BJ (cell line): ENCODE measurements around the gene COX8C. TPM values are rescaled to one million over a fixed set of nuclear protein-coding genes. Genes with fewer than 3 reads are reported as not detected.

Experiments
- CTCF ChIA-PET: fragments of 350-600 bp; formaldehyde crosslinking; extraction: SDS; loops from one replicate; lab custom pipeline; 2021; ENCODE audit warnings: antibody characterized with exemption, inconsistent platforms; lab: Yijun Ruan, JAX
- POLR2A ChIA-PET: fragments of 300-600 bp; sonication (Branson Sonifier 250); formaldehyde crosslinking; extraction: SDS; loops from one replicate; lab custom pipeline; 2021; ENCODE audit warnings: antibody characterized with exemption; lab: Charles Lee
- DNase-seq: peaks from one replicate; pipeline ENCODE4 v3.0.0-alpha.2; 2011; ENCODE audit warnings: low read depth
- H3K27me3 ChIP-seq: 2 replicates; pipeline ENCODE4 v1.6.0; 2011; ENCODE audit warnings: low read length; ENCODE audit not compliant: control insufficient read depth, insufficient read depth
- H3K36me3 ChIP-seq: 2 replicates; pipeline ENCODE4 v1.5.1; 2011; ENCODE audit warnings: low read length; ENCODE audit not compliant: control insufficient read depth, insufficient read depth
- H3K4me3 ChIP-seq: 2 replicates; pipeline ENCODE4 v1.5.1; 2011; ENCODE audit warnings: low read depth, mild to moderate bottlenecking, control low read depth, low read length
- polyA minus RNA-seq: library from RNA; depleted of rRNA, polyadenylated mRNA; stranded (reverse); fragments of >200 nt; gene quantifications from 2 replicates; pipeline ENCODE4 v1.2.3, GENCODE V29; 2011; rRNA and poly(A)+ RNA removed
- polyA plus RNA-seq: library from polyadenylated mRNA; depleted of rRNA; stranded (reverse); fragments of >200 nt; gene quantifications from 2 replicates; pipeline ENCODE4 v1.2.3, GENCODE V29; 2011; rRNA removed
- TF ChIP-seq, protein P1 (sequence below): IDR thresholded peaks from 2 replicates; pipeline ENCODE4 v1.5.1; 2011; ENCODE audit warnings: low read depth, mild to moderate bottlenecking, control low read depth, inconsistent platforms, low read length, moderate library complexity; ENCODE audit not compliant: insufficient read depth

COX8C gene, protein sequence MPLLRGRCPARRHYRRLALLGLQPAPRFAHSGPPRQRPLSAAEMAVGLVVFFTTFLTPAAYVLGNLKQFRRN
- polyA plus RNA-seq: not detected in 2 replicates
- not detected in 2 replicates for polyA minus RNA-seq

GRCh38 chr14:93346926-93347721 is at the start of gene COX8C:
TSS of gene COX8C (plus strand) at chr14:93347182. CDS start at chr14:93347269, 87 bp downstream.
- no peaks in the 10 kb centered on the region for H3K36me3 ChIP-seq
- H3K27me3 ChIP-seq: no peaks in the 10 kb centered on the region
- ChIA-PET POLR2A (no interaction called here), CTCF (no interaction called here)
- no peak for DNase-seq
- TF ChIP-seq, protein P1, sequence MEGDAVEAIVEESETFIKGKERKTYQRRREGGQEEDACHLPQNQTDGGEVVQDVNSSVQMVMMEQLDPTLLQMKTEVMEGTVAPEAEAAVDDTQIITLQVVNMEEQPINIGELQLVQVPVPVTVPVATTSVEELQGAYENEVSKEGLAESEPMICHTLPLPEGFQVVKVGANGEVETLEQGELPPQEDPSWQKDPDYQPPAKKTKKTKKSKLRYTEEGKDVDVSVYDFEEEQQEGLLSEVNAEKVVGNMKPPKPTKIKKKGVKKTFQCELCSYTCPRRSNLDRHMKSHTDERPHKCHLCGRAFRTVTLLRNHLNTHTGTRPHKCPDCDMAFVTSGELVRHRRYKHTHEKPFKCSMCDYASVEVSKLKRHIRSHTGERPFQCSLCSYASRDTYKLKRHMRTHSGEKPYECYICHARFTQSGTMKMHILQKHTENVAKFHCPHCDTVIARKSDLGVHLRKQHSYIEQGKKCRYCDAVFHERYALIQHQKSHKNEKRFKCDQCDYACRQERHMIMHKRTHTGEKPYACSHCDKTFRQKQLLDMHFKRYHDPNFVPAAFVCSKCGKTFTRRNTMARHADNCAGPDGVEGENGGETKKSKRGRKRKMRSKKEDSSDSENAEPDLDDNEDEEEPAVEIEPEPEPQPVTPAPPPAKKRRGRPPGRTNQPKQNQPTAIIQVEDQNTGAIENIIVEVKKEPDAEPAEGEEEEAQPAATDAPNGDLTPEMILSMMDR: no peak
- H3K4me3 ChIP-seq: no peak within 1 kb of the TSS

- Histone ChIP-seq H3K4me3 (no peak overlapping the region), H3K36me3 (no peaks in the 10 kb centered on the region), H3K27me3 (no peaks in the 10 kb centered on the region)
- TF ChIP-seq, protein P1: no peak
- ChIA-PET POLR2A (no interaction called here), CTCF (interaction anchor here (1.7 kb wide), 1 partner anchor 13 kb away, joined by 3 read pairs; no protein-coding TSS in a partner anchor)
- no peak for DNase-seq
These were observed 47.6 kb upstream of the COX8C start for GRCh38 chr14:93299416-93299815.

- ChIA-PET POLR2A (no interaction called here), CTCF (interaction anchor here (1.7 kb wide), 1 partner anchor 13 kb away, joined by 3 read pairs; no protein-coding TSS in a partner anchor)
- no peak for DNase-seq
- H3K36me3 ChIP-seq: no peaks in the 10 kb centered on the region
- no peaks in the 10 kb centered on the region for H3K27me3 ChIP-seq
- H3K4me3 ChIP-seq: no peak overlapping the region
- TF ChIP-seq, protein P1: no peak
These were observed 47.1 kb upstream of the COX8C start for GRCh38 chr14:93299866-93300265.

- ChIA-PET POLR2A (no interaction called here), CTCF (interaction anchor here (1.1 kb wide), 1 partner anchor 9 kb away, joined by 3 read pairs; no protein-coding TSS in a partner anchor)
- TF ChIP-seq, protein P1: no peak
- H3K36me3 ChIP-seq: no peaks in the 10 kb centered on the region
- H3K27me3 ChIP-seq: no peaks in the 10 kb centered on the region
- no peak for DNase-seq
- no peak overlapping the region for H3K4me3 ChIP-seq
These were observed 45.0 kb upstream of the COX8C start for GRCh38 chr14:93301821-93302447.
